Activated CD4-positive, CD25-positive, alpha-beta regulatory T cell (primary cell): ENCODE data around the gene GRB10.
A peak's percentile ranks its signal among the peaks of the same experiment; 100 is the strongest.
"Not testable (repeated sequence)": the region's sequence is repeated elsewhere in the genome, so short reads cannot be mapped to it uniquely, and the experiment has no call there.

Experiments used
- DNase-seq, 4 experiments: peaks; one replicate each; lab custom pipeline; 2025; lab: John Stamatoyannopoulos, UW

The GRB10 gene

DNA sequence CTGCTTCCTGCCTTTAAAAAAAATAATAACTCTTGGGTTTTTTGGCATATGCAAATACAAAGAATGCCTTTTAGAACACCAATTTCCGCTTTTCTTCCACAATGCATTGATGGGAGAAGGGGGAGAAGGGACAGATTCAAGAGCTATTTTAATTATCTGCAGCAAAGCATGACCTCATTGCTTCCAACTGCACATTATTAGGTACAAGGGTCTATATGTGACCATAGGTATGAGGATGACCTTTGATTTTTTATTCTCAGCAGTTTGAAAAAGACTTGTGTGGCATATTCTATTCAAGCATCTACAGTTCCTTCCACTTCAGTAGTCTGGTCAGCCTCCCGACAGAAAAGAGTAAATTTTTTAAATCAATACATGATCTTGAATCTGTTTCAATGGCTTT, 39.7 kb downstream of the GRB10 start:
- no peak for DNase-seq

DNA sequence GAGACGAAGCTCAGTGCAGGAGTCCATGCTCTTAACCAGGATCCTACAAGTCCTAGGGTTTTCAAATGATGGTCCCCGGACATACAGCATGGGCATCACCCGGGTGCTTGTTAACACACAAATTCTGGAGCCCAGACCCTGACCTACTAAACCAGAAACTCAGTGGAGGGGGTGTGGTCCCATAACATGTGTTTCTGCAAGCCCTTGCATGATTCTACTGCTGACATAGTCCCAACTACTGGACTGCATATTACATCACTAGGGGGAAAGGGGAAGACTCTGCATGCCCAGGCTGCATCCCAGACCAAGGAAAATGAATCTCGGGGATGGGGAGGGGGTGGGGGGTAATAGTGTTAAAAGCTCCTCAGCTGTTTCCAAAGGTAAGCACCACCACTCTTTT, 40.3 kb downstream of the GRB10 start:
- DNase-seq = no peak

DNA sequence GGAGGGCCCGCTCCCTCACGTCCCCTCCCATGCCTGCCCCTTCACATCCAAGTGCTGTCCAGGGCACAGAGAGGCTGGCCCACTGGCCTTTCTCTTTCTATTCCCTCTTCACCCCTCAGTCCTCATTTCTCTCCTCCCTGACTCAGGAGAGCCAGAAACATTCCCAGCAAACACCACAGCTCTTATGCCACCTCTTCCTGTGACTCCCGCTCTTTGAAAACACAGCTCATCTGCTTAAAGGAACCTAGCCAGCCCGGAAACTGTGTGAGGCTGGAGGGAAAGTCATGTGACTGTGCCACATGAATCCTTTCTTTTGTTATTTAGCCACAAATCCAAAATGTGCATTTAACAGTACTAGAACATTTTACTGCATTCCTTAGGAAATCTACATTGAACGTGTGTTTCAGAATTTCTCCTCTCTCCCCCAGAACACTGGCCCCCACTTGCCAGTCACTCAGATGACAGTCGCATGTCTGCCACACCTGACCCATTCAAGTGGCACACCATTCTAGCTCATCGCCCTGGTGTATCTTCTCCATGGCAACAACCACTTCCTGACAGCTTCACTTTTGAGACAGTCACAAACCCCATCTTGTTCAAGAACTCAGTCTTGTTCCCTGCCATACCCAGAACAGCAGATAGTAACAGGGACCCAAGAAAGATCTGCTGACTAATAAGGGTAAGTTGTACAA, 42.8 kb downstream of the GRB10 start:
- peak in 2 of 4 experiments; percentile 29 to 35 for DNase-seq

DNA sequence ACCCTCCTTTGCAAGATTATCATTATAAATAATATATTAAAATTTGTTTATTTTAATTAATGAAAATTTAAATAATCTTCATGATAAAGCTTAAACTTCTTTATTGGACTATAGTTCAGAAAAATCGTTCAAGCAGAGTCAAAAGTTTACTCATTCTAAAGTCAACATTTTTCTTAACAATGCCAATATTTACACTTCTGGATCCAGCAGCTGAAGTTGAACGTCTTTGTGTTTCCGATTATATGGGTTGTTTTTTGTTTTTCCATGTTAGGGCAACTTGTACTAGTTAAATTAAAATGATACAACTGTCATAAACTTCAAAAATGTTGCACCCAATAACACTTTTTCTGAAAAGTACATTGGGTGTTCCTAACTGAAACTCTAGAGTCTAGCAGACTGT, 43.8 kb downstream of the GRB10 start:
- DNase-seq = no peak

DNA sequence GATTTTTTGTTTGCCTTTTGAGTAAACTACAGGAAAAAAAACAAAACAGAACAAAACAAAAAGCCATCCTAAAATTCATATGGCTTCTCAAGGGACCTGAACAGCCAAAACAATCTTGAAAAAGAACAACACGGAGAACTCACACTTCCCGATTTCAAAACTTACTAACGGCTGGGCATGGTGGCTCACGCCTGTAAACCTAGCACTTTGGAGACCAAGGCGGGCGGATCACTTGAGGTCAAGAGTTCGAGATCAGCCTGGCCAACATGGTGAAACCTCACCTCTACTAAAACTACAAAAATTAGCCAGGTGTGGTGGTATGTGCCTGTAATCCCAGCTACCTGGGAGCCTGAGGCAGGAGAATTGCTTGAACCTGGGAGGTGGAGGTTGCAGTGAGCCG, 46.9 kb downstream of the GRB10 start:
- not testable (repeated sequence) for DNase-seq

DNA sequence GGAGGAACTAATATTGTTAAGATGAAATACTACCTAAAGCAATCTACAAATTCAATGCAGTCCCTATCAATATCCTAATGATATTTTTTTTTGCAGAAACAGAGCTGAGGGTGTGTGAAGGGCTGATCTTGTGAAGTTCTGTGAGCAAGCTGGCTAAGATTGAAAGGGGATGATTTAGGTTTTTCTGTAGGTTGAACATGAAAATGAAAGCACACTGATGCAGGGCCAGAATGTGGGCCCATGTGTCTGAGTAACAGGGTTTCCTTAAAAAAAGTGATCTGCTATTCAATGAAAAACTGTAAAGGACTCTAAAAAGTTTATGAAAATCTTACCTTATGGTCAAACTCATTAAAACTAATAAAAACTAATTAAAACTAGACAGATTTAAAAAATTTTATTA, 47.4 kb downstream of the GRB10 start:
- DNase-seq = no peak

DNA sequence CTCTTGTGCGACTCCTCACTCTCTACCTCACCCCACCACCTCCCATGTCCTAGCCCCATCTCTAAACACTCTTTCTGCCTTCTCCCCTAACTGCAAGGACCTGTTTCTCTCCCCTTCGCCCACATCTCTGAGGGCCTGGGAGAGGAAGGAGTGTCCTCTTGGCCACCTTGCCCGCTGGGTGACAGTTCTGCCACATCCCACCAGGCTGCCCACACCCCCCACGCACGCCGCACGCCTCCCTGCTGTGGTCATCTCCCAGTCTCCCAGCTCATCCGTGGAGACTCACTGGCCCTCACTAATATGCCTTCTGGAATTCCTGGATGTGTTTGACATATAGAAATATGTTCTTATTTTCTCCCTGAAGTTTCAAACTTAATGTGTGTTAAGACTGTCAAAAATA, 48.5 kb downstream of the GRB10 start:
- no peak for DNase-seq

DNA sequence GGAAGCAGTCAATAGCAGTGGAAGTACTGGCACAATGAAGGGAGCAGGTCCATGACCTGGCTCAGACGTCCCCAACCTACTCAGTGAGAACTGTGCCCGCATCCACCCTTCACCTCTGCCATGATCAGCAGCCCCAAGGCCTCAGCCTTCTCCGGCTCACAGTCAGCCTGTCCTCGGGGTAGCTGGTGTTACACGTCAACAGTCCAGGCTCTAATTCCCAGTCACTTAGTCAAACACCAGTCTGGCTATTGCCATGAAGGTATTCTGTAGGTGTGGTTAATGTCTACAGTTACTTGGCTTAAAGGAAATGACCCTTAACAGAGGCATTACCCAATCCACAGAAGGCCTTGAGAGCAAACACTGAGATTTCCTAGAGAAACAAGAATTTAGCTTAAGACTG, 49.1 kb downstream of the GRB10 start:
- no peak for DNase-seq

DNA sequence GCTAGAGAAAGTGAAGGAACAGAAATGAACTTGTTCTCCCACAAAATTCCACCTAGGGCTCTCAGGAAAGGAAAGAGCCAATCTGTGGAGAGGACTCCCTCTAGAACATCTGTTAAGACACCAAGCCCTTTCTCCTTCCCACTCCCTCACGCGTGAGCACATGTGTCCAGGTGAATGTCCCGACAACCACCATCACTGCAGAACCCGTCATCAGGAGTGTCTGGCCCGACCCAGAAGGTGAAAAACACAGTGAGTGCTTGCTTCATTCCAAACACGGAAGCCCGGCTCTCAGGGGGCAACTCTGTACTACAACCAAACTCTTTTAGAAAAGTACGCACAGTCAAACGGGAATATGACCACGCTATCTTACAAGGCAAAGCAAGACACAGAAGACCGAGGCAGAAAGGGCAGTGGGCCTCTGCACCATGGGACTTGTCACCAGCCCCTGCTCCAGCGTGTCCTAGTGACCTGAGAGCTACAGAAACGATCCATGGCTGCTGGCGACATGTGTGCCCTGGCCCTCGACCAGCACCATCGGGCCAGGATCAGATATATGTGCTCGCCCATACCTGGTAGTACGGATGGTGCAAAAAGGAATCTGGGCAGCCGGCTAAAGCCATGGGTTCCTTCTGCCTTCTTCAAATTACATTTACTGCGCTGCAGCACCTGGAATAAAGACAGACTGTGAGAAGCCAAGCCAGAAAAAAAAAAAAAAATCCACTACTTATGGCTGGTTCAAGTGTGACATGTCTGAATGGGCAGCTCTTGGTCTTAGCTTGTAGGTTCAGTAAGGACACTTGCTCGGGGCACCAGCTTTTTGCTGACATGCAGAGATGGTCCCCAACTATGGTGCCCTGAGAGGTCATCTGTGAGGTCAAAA, 50.8 kb downstream of the GRB10 start:
- DNase-seq = no peak

DNA sequence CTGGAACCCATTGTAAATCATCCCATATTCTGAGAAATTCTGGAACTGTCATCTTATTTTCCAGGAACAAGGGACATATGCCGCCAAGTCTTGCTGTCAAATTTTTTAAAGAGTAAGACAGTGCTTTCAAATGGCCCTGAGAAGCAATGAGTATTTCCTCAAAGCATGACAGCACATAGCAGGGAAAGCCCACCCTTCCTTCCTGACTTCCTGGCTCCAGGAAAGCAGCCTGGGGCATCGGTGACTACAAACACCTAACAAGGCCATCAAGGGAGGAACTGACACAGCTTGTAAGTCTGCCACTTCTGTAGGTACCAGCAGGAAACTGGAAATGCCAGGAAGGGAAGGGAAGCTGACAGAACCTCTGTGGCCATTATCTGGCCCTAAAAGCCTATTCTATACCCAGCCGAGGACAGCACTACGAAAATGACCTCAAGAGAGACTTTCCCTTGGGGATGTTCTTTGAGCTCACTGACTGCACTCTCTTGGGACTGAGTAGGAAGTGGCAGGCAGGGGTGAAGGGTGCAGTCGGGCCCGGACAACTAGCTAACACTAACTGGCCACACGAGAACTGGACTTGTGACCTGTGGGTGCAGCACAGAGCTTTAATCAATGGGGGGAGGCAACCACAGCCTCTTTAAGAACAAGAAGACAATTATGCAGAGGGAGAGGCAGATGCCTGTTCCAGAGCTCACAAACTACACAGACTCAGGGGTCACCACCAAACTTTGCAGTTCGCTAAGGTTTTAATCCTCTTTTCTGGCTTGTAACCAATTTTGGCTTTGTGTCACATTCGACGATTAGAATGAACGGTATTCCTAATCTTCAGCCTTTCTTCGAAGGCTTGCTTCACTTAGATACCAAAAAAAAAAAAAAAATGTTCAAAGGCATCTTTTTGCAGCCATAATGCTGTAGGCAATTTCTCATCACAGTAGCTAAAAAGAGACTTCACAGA, 52.0 kb downstream of the GRB10 start:
- no peak for DNase-seq

DNA sequence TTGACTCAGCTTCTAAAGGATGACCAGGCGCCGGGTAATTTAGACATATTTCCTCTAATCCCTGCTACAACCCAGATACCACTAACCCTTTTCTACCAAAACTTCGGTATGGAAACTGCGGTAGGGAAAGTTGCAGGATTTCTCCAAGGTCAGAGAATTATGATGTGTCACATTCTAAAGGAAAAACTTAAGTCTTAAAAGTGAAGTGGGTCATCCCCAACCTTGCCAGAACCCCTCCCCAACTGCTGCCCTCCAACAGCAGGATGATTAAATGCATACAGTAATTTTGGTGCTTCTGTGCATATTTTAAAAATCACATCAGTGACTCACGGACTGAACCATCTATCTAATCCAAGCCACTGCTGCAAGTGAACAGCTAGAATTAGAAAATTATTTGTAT, 52.7 kb downstream of the GRB10 start:
- no peak for DNase-seq

DNA sequence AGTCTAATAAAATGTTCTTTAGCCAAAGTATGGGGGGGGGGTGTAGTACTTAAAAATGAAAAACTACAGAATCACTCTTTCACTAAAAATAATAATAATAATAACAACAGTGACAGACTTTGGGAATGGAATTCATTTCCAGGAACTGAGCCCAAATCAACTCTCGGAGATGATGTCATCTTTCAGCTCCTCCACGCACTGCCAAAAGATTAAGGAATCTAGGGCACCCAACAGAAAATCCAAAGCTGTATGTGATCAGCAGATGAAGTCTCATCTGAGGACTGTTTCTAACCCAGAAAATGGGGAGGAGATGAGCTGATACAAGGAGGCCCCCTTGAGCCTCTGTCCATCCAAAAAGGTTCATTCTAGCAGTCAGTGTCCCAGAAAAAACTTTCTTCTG, 54.5 kb downstream of the GRB10 start:
- DNase-seq = no peak

DNA sequence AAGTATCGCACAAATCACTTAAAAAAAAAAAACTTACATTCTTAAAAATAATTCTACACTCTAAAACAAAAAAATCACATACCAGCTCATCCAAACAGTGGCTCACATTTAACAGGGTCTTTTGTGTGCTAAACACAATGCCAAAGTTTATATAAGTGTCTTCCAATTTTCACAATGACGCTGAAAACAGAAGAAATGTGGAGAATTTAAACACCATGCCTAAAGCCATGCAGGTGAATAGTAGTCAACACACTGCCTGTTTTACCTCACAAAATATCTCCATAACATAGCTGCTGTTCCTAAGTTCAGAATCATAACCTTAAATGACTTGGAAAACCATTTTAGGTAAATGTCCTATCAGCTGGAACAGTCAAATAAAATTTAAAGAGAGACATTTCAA, 55.0 kb downstream of the GRB10 start:
- DNase-seq = no peak

DNA sequence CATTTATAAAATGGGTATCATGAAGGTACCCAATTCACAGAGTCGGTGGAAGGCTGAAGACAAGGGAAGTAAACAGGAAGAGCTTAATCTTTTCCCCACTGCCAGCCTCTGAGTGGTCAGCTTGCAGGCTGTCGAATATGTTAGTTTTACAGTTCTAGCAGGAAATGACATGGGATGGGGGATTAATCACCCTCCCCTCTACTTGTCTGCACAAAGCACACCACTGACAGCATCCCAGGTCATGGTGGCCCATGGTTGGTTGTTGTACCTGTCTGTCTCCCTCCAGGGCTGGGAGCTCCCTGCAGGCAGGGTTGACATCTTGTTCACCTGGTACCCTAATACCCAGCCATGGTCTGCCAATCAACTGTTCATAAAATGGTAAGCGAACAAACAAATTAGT, 55.6 kb downstream of the GRB10 start:
- no peak for DNase-seq

DNA sequence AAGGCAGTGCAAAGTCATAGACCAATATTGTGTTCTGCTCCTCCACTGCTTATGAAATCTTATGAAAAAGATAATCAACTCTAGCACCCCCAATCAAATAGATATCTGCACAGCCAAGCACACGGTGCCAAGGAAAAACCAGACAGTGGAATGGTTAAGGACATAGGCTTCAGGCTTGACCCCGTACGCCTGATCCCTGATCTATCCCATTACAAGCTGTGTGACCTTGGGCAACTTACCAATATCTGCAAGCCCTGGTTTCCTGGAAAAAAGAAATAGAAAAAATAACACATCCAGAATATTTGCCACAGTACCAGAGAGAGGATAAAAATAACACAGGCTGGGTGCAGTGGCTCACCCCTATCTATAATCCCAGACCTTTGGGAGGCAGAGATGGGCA, 56.9 kb downstream of the GRB10 start:
- no peak for DNase-seq

DNA sequence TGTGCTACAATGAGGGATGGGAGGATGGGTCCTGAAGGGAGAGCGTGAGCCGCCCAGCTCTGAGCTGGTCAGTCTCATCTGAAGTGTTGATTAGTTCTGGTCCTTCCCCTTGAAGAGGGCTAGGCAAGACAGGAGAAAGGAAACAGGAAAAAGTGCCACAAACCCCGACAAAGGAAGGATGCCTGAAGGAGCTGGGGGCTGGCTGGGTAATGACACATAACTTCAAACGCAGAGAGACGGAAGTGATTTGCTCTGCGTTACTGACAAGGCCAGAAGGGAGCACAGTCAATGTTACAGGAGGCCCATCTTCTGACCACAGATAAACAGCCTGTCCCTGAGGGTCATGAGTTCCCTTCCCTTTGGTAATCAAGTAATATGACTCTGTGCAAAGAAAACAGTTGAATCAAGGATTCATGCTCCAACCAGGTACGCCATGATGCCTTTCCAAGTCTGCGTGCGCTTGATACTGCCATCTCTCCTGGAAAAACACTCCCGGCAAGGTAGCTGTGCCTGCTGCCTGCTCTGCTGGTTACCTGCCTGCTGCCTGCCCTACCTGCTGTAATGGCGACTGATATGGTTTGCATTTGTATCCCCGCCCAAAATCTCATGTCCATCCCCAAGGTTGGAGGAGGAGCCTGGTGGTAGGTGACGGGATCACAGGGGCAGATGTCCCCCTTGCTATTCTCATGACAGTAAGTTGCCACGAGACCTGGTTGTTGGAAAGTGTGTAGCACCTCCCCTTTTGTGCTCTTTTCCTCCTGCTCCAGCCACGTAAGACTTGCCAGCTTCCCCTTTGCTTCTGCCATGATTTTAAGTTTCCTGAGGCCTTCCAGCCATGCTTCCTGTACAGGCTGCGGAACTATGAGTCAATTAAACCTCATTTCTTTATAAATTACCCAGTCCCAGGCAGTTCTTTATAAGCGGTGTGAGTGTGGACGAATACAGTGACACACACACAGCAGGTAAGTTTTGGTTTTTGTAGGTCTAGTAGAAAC, 57.9 kb downstream of the GRB10 start:
- DNase-seq = no peak

DNA sequence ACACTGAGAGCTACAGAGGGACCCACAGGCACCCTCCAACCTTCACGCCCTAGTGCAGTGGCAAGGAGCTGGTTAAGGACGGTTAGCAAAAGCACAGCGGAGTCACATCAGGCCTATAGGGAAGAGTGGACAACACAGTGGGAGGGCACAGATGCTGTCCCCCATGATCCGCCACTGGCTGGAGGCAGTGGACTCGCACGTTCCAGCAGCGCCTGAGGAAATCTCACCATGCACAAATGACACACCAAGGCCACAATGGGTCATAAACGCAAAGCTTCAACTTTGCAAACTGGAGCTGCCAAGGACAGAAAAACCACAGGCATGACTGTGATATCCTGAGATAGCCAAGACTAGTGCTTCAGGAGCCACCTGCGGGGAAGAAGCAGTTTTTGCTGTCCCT, 58.8 kb downstream of the GRB10 start:
- DNase-seq = no peak

DNA sequence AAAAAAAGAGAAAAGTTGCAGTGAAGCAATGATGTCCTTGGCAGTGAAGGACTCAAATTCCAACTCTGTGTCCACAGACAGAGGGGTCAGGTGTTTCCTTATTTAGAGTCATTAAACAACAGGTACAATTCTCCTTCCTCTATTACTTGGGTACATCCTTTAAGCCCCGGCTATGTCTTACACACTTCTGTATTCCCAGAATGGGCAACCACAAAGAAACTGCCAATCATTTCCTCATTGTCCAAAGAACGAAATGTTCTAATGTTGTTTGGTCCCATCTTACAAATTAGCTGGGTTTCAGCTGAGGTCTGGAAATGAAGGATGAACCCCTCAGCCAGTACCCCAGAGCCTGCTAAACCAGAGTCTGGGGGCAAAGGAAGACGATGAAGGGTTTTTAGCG, 59.5 kb downstream of the GRB10 start:
- no peak for DNase-seq

DNA sequence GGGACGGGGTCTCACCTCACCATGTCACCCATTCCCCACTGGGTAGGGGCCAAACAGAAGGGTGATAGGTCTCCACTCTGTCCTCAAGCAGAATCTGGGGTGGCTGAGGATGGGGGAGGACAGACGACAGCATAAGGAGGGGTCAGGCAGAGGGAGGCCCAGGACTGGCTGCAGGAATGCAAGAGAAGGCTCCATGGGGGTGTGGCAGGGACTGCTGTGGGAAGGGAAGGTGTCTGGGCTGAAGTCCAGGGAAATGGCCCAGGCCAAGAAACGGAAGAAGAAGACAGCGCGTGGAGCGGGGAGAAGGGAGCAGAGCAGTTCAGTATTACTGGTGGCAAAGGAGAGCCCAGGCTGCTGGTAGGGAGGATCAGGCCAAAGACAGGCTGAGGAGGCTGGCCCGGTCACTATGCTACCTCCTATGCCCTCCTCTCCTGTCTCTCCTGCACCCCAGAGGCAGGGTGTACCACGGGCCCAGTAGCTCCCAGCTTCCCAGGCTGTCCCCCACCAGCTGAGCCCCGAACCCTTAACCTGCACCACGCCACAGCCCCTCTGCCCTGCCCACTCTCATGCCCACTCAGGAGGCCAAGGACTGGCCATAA, 60.9 kb downstream of the GRB10 start:
- DNase-seq = no peak

DNA sequence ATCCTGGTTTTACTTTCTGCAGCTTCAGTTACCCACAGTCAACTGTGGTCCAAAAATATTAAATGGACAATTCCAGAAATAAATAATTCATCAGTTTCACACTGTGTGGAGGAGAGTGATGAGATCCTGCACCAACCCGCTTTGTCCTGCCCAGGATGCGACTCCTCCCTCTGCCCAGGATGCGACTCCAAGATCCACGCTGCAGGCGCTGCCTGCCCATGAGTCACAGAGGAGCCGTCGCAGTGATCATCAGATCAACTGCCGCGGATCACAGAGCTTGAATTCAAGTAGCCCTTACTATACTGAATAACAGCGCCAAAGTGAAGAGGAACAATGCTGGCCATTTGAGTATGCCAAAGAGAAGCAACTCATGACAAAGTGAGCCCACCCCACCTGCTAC, 61.5 kb downstream of the GRB10 start:
- DNase-seq = no peak

DNA sequence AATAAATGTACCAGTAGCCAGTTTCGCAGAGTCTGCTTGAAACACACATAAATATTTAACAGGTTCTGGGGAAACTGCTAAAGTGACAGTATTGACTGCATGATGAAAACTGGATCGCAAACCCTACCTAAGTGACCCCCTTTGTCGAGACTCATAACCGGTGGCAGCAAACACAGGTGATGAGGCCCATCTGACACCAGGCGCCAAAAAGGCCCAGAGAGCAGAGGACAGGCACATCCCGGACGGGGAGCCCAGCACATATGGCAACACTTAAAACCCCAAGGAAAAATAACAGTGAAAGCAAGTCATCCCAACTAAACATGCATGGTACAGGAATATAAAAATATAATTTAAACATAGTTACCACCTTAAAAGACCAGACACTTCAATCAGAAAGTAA, 62.4 kb downstream of the GRB10 start:
- no peak for DNase-seq
